Measurements from ENCODE around the gene CASKIN1.

The CASKIN1 gene

DNA sequence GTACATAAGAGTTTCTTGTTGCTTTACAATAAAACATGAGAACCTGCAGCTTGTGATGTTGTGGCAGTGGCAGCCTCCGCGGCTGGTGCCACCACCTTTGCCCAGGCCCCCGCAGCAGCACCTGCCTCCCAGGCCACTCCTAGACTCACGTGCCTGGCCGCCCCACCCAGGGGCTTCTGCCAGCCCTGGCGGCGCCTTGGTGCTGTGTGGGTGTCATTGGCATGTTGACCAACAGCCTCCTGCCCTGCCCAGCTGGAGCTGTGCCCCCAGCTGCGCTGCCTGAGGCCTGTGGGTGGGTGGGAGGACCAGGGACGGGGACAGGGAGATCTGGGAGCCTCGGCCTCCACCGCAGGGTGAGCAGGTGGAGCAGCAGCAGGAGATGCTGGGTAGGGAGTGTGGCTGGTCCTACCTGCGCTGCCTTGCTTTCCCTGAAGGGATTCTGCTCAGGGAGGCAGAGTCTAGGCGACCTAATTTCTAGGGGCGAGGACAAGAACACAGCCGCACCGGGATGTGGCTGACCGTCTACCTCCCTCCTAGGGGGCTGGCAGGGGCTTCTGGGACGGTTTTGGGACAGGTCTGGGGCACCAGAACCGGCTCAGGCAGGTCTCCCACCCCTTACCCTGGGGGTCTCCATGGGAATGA, 39.4 kb upstream of the CASKIN1 start:
- Mint-ChIP-seq H3K4me1 (no peaks in the 10 kb centered on the region), H3K36me3 (peaks cover 8% of the 10 kb centered on the region), H3K9me3 (no peaks in the 10 kb centered on the region), H3K4me3 (no peak overlapping the region), H3K27ac (no peak overlapping the region), H3K27me3 (peaks cover 38% of the 10 kb centered on the region)
- CTCF ChIA-PET = no interaction called here
- DNase-seq = no peak

DNA sequence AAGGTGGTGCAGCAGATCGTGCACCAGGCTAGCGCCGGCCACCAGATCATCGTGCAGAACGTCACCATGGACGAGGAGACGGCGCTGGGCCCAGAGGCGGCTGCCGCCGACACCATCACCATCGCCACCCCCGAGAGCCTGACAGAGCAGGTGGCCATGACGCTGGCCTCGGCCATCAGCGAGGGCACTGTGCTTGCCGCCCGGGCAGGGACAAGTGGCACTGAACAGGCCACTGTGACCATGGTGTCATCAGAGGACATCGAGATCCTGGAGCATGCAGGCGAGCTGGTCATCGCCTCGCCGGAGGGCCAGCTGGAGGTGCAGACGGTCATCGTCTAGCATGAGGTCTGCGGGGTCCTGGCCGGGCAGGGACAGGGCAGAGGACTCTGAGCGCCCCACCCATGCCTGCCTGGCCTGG, 38.8 kb upstream of the CASKIN1 start:
- H3K36me3 Mint-ChIP-seq = peaks cover 8% of the 10 kb centered on the region
- no peak overlapping the region for H3K4me3 Mint-ChIP-seq
- DNase-seq = no peak
- H3K9me3 Mint-ChIP-seq = no peaks in the 10 kb centered on the region
- no peaks in the 10 kb centered on the region for H3K4me1 Mint-ChIP-seq
- peaks cover 38% of the 10 kb centered on the region for H3K27me3 Mint-ChIP-seq
- CTCF ChIA-PET = no interaction called here
- no peak overlapping the region for H3K27ac Mint-ChIP-seq

DNA sequence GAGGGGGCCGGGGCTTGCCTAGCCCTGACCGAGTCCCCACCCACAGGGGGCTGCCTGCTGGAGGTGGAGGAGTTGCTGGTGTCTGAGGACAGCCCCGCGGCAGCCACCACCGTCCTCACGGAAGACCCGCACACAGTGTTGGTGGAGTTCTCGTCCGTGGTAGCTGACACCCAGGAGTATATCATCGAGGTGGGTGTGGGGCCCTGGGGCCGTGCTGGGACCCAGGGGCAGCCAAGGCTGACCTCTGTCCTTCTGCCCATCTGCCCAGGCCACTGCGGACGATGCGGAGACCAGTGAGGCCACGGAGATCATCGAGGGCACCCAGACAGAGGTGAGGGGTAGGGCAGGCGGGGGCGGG, 38.4 kb upstream of the CASKIN1 start:
- CTCF ChIA-PET = no interaction called here

DNA sequence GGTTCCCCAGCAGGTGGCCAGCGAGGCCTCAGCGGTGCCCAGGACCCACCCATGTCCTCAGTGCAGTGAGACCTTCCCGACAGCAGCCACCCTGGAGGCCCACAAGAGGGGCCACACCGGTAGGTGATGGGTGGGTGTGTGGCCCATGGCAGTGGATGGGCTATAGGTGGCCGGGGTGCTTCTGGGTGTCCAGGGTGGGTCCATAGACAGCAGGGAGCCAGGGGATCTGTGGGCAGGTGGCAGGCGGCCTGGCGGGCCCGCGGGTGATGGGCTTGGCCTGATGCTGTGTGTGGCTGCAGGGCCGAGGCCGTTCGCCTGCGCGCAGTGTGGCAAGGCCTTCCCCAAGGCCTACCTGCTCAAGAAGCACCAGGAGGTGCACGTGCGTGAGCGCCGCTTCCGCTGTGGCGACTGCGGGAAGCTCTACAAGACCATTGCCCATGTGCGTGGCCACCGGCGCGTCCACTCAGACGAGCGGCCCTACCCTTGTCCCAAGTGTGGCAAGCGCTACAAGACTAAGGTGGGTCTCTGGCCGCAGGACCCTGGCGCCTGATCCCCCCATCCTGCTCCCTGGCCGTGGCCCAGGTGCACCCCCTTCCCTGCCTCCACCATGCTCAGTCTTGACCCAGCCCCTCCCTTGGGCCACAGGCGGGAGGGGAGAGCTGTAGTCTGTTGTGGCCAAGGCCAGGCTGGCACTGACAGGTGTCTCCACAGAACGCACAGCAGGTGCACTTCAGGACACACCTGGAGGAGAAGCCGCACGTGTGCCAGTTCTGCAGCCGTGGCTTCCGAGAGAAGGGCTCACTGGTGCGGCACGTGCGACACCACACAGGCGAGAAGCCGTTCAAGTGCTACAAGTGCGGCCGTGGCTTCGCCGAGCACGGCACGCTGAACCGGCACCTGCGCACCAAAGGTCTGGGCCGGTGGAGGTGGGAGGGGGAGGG, 37.7 kb upstream of the CASKIN1 start:
- Mint-ChIP-seq H3K27ac (no peak overlapping the region), H3K4me3 (no peak overlapping the region), H3K9me3 (no peaks in the 10 kb centered on the region), H3K36me3 (peaks cover 12% of the 10 kb centered on the region), H3K4me1 (no peaks in the 10 kb centered on the region), H3K27me3 (peaks cover 38% of the 10 kb centered on the region)
- no peak for DNase-seq
- CTCF ChIA-PET = no interaction called here

More for the DNA sequence above, 38.4 kb upstream of the CASKIN1 start:
- Mint-ChIP-seq H3K27ac (no peak overlapping the region), H3K27me3 (peaks cover 38% of the 10 kb centered on the region), H3K36me3 (peaks cover 9% of the 10 kb centered on the region), H3K9me3 (no peaks in the 10 kb centered on the region), H3K4me3 (no peak overlapping the region), H3K4me1 (no peaks in the 10 kb centered on the region)
- DNase-seq = no peak

DNA sequence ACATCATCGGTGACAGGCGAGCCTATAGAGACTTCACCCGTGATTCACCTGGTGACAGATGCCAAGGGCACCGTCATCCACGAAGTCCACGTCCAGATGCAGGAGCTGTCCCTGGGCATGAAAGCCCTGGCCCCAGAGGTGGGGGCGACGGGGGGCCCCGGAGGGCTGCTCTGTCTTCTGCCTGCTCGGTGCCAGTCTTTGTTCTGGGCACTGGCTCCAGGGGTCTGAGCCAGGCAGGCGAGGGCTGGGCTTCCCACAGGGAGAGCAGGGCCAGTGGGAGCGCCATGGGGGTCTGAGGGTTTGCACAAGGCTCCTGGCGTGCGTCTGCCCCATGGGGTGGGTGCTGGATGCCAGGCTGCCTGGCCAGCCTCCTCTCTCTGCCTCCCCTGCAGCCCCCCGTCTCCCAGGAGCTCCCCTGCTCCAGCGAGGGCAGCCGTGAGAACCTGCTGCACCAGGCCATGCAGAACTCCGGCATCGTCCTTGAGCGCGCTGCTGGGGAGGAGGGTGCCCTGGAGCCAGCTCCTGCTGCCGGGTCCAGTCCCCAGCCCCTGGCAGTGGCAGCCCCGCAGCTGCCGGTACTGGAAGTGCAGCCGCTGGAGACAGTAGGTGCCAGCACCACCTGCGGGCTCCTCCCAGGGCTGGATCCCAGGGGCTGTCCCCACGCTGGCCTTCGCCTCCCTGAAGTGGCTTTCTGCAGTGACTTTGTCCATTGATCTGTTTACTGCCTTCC, 36.8 kb upstream of the CASKIN1 start:
- CTCF ChIA-PET = no interaction called here
- Mint-ChIP-seq H3K36me3 (peaks cover 12% of the 10 kb centered on the region), H3K9me3 (no peaks in the 10 kb centered on the region), H3K27ac (no peak overlapping the region), H3K27me3 (peaks cover 32% of the 10 kb centered on the region), H3K4me3 (no peak overlapping the region), H3K4me1 (no peaks in the 10 kb centered on the region)
- no peak for DNase-seq

DNA sequence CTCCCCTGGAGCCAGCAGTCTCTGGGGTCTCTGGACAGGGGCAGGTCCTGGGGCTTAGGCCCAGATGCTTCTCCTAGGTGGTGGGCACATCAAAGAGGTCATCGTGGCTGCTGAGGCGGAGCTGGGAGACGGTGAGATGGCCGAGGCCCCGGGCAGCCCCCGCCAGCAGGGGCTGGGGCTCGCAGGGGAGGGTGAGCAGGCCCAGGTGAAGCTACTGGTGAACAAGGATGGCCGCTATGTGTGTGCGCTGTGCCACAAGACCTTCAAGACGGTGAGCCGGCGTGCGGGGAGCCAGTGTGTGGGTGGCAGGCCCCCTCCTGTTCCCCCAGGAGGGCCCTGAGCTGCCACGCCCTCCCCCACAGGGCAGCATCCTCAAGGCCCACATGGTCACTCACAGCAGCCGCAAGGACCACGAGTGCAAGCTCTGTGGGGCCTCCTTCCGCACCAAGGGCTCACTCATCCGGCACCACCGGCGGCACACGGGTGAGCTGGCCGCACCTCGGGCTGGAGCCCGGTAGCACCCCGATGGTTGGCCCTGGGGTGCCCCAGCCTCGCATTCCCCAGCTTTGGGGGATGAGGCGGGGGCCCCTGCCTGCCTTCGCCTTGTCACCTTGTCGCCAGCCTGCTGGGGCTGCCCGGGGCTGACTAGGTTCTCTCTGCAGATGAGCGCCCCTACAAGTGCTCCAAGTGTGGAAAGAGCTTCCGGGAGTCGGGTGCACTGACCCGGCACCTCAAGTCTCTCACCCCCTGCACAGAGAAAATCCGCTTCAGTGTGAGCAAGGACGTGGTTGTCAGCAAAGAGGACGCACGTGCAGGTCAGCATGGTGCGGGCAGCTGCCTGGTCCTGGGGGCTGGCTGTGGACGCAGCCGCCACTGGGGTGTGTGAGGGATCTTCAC, 35.9 kb upstream of the CASKIN1 start:
- CTCF ChIA-PET = no interaction called here
- Mint-ChIP-seq H3K9me3 (no peaks in the 10 kb centered on the region), H3K4me1 (no peaks in the 10 kb centered on the region), H3K27ac (no peak overlapping the region), H3K36me3 (peaks cover 12% of the 10 kb centered on the region), H3K4me3 (no peak overlapping the region), H3K27me3 (peaks cover 26% of the 10 kb centered on the region)
- DNase-seq = no peak

DNA sequence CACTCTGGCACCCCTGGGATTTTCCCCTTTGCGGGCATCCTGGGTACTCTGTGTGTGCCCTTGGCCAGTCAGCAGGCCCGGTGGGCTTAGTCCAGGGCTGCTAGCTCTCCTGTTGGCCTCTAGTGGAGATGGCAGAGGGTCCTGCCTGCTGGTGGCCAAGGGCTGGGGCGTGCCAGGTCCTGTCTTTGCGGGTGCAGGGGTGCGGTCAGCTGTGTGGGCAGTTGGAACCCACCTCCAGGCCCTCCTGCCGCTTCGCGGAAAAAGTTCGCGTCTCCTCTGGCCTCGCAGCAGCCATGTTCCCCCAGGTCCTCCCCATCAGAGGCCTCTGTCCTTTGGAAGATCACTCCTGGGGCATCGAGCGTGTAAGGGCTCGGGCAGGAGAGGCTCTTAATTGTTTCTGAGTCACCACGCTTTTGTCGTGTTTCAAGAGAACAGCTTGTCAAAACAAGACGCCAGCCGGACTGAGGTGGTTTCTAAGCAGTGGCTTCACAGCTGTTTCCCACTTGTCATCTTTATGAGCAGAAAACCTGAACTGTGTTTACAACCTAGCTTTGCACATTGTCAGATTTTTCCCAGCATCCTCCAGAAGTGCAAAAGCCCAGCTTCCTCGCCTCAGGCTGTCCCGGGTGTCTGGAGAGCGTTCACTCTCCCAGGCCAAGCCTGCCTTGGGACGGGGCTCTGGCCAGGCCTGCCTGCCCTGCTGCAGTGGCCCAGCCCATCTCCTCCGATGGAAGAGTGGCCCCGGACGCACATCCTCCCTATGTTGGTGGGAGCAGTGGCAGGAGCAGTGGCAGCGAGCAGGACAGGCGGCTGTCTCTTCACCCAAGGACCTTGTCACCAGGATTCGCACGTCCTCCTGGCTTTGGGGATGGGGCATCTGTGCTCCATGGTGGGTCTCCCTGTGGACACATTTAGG, 34.9 kb upstream of the CASKIN1 start:
- H3K27ac Mint-ChIP-seq = no peak overlapping the region
- CTCF ChIA-PET = no interaction called here
- no peaks in the 10 kb centered on the region for H3K9me3 Mint-ChIP-seq
- peaks cover 12% of the 10 kb centered on the region for H3K36me3 Mint-ChIP-seq
- H3K4me3 Mint-ChIP-seq = no peak overlapping the region
- H3K27me3 Mint-ChIP-seq = peaks cover 15% of the 10 kb centered on the region
- no peak for DNase-seq
- H3K4me1 Mint-ChIP-seq = peaks cover 3% of the 10 kb centered on the region

DNA sequence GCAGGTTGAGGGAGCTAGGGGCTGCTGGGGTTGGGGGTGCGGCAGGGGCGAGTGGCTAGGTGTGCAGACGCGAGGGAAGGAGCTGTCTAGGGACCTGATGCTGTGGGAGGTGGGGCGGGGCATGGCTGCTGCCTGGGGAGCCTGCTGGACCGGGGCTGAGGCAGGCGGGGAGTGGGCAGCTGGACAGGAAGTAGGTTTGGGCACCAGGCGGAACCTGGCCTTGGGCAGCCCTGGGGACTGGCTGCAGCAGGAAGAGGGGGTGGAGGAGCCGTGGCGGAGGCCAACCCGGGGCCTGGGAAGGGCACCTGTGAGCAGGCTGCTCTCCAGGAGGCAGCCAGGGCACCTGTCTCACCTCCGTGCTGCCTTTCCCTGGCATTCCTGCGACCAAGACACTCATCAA, 34.0 kb upstream of the CASKIN1 start:
- H3K36me3 Mint-ChIP-seq = peaks cover 10% of the 10 kb centered on the region

DNA sequence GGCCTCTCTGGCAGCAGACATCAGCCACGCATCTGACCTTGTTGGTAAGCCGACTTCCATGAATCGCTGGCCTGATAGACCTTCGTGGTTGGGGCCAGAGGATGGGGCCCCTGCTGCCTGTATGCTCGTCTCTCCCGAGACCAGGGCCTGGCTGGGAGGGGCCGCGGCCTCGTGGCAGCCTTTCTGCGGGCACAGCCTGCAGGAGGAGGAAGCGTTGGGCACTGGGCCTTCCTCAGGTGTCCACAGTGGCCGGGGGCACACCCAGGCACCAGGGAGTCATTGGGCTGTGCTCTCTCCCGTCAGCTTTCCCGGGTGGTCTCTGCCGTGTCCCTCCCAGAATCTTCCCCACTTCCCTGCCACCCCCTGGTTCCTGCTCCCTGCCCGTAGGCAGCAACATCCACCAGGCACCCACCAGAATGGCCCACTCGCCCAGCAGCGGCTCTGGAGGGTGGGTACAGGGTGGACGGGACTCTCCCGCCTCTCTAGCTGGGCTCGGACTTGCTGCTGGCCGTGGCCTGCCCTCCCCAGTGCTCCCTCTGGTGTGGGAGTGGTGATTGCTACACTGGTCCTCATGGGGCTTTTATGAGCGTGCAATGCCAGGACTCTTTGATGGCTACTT, 33.3 kb upstream of the CASKIN1 start:
- H3K4me1 Mint-ChIP-seq = peaks cover 13% of the 10 kb centered on the region
- DNase-seq = no peak
- peaks cover 5% of the 10 kb centered on the region for H3K36me3 Mint-ChIP-seq
- CTCF ChIA-PET = no interaction called here
- H3K27me3 Mint-ChIP-seq = no peaks in the 10 kb centered on the region
- no peak overlapping the region for H3K27ac Mint-ChIP-seq
- no peak overlapping the region for H3K4me3 Mint-ChIP-seq
- H3K9me3 Mint-ChIP-seq = no peaks in the 10 kb centered on the region

More for the DNA sequence above, 34.0 kb upstream of the CASKIN1 start:
- Mint-ChIP-seq H3K4me1 (peaks cover 9% of the 10 kb centered on the region), H3K27ac (no peak overlapping the region), H3K27me3 (peaks cover 6% of the 10 kb centered on the region), H3K9me3 (no peaks in the 10 kb centered on the region), H3K4me3 (no peak overlapping the region)
- CTCF ChIA-PET = no interaction called here
- no peak for DNase-seq

DNA sequence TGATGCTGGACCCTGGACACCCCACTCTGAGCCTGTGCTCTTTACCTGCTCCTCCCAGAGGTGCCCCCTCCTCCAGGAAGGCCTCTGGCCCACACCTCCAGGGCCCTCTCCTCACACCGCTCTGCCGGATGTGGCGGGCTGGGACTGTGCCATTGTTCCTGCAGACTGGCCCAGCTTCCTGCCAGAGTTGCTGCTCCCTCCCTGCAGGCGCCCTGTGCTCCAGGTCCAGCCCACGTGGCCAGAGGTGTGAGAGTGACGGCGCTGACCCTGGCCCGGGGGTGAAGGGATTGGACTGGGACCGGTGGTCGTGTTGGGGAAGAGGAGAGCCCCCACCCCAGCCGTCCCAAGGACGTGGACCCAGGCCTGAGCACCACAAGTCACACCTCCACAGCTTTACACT, 32.7 kb upstream of the CASKIN1 start:
- Mint-ChIP-seq H3K4me1 (peaks cover 19% of the 10 kb centered on the region), H3K4me3 (no peak overlapping the region), H3K9me3 (no peaks in the 10 kb centered on the region), H3K27ac (no peak overlapping the region), H3K36me3 (peaks cover 5% of the 10 kb centered on the region), H3K27me3 (no peaks in the 10 kb centered on the region)
- CTCF ChIA-PET = no interaction called here
- no peak for DNase-seq

DNA sequence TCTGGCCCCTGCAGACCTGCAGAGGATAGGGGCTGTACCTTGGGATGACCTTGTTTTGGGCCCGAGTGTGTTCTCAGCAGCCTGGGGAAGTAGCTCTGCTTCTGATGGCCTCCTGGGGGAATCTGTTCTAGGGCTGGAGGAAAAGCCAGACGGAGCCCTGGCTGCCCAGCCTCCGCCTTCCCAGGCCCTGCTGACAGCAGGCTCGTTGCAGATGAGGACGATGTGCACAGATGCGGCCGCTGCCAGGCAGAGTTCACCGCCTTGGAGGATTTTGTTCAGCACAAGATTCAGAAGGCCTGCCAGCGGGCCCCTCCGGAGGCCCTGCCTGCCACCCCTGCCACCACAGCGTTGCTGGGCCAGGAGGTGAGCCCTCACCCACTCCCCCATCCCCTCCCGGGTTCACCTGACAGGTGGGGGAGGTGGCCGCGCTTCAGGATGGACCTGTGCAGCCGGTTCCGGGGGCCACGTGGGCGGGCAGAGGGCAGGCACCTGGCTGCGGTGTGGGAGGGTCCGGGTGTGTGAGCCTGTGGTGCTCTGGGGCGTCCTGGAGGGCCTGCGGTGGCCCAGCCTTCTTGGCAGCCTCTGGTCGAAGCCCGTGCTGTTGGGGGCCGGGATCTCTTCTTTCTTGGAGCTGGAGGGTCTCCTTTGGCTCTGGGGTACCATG, 31.9 kb upstream of the CASKIN1 start:
- Mint-ChIP-seq H3K4me1 (peaks cover 21% of the 10 kb centered on the region), H3K36me3 (peaks cover 5% of the 10 kb centered on the region), H3K27me3 (no peaks in the 10 kb centered on the region), H3K27ac (no peak overlapping the region), H3K9me3 (no peaks in the 10 kb centered on the region), H3K4me3 (no peak overlapping the region)
- CTCF ChIA-PET = no interaction called here
- no peak for DNase-seq

DNA sequence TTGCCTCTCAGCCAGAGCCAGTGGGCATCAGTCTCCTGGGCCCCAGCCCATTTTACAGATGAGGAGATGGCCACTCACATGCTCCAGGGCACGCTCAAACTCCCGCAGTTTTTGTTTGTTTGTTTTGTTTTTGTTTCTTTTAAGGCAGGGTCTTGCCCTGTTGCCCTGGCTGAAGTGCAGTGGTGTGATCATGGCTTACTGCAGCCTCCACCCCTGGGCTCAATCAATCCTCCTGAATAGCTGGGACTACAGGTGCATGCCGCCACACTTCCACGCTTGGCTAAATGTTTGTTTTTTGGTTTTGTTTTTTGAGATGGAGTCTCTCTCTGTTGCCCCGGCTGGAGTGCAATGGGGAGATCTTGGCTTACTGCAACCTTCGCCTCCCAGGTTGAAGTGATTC, 30.5 kb upstream of the CASKIN1 start:
- no peak for DNase-seq
- H3K9me3 Mint-ChIP-seq = no peaks in the 10 kb centered on the region
- no peak overlapping the region for H3K27ac Mint-ChIP-seq
- CTCF ChIA-PET = interaction anchor here (0.9 kb wide), 1 partner anchor 25 kb away, joined by 3 read pairs; no protein-coding TSS in a partner anchor
- no peaks in the 10 kb centered on the region for H3K27me3 Mint-ChIP-seq
- peaks cover 25% of the 10 kb centered on the region for H3K4me1 Mint-ChIP-seq
- peaks cover 4% of the 10 kb centered on the region for H3K36me3 Mint-ChIP-seq
- no peak overlapping the region for H3K4me3 Mint-ChIP-seq
